Lower leg skin (tissue), 3 donors: ENCODE results near the gene ALPL.

Experiments used
- POLR2A ChIP-seq, 2 donors: fragments of 450-650 bp; IDR thresholded peaks; one replicate each; pipeline ENCODE4 v1.6.1; 2016 to 2017; ENCODE audit warnings: antibody characterized with exemption in 2 of 2, mild to moderate bottlenecking in 1 of 2, moderate library complexity in 1 of 2
- TF ChIP-seq, protein P1 (sequence below), 3 donors: fragments of 450-650 bp; IDR thresholded peaks; one replicate each; pipeline ENCODE4 v1.5.1; 2016; ENCODE audit warnings: antibody characterized with exemption in 3 of 3, mild to moderate bottlenecking in 3 of 3, moderate library complexity in 2 of 3

DNA sequence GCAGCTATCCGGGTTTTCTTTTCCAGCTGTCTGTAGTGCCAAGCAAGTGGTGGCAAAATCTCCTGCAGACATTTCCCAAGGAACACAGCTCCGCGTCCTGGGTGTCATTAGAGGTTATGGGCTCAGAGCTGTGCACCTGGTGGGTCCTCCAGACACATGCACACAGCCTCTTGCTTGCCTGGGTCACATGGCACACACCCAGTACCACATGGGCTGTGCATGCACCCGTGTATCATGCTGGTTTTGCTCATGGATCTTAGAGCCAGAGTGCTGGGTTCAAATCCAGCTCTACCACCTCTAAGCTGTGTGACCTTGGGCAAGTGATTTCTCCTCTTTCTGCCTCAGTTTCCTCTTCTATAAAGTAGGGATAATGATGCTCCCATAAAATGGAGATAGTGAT lies 61.7 kb downstream of the ALPL start:
- TF ChIP-seq, protein P1, sequence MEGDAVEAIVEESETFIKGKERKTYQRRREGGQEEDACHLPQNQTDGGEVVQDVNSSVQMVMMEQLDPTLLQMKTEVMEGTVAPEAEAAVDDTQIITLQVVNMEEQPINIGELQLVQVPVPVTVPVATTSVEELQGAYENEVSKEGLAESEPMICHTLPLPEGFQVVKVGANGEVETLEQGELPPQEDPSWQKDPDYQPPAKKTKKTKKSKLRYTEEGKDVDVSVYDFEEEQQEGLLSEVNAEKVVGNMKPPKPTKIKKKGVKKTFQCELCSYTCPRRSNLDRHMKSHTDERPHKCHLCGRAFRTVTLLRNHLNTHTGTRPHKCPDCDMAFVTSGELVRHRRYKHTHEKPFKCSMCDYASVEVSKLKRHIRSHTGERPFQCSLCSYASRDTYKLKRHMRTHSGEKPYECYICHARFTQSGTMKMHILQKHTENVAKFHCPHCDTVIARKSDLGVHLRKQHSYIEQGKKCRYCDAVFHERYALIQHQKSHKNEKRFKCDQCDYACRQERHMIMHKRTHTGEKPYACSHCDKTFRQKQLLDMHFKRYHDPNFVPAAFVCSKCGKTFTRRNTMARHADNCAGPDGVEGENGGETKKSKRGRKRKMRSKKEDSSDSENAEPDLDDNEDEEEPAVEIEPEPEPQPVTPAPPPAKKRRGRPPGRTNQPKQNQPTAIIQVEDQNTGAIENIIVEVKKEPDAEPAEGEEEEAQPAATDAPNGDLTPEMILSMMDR (IDR thresholded peaks at IDR 0.05) = no peak
- TF ChIP-seq POLR2A (IDR thresholded peaks at IDR 0.05) = no peak
